Measurements from ENCODE around the gene C16orf95. TPM values are rescaled to one million over a fixed set of nuclear protein-coding genes. Genes with fewer than 3 reads are reported as not detected.

Gene C16orf95
- total RNA-seq, 1 experiment from 2014 or later = 6.0 TPM

- H3K9me3 ChIP-seq (ENCODE audit: control insufficient read depth, insufficient read depth, low read depth, low read length) = no peaks in the 10 kb centered on the region
- no peaks in the 10 kb centered on the region for H3K4me1 ChIP-seq (ENCODE audit: control insufficient read depth, insufficient read depth, low read length)
- POLR2A ChIA-PET = no interaction called here
- CTCF ChIA-PET = interaction anchor here (0.6 kb wide), 1 partner anchor 85 kb away, joined by 3 read pairs; no protein-coding TSS in a partner anchor
- BruUV-seq (replicated peaks) = no TSS peak
- in situ Hi-C loops (cut with HindIII; ENCODE audit: low pct_unique_long_range_greater_than_20kb, low sequenced_read_pairs) (no loop called here), intact Hi-C loops (cut with micrococcal nuclease; ENCODE audit: unreplicated experiment) (no loop called here)
- no peak overlapping the region for H3K4me3 ChIP-seq (ENCODE audit: low read depth in 2 of 2, low read length in 2 of 2)
- H3K27ac ChIP-seq (ENCODE audit: low read length) = no peak overlapping the region
- DNase-seq (ENCODE audit: low read depth, low spot score) (no peak), ATAC-seq (no peak)
- TF ChIP-seq POLR2AphosphoS5 (IDR thresholded peaks at IDR 0.05; ENCODE audit: low read depth, low read length) = no peak
- TF ChIP-seq CTCF (IDR thresholded peaks at IDR 0.05) = no peak
- no peak for TF ChIP-seq TCF7L2 (IDR thresholded peaks at IDR 0.05; ENCODE audit: low read depth, low read length)
- no peak for TF ChIP-seq SIN3A (IDR thresholded peaks at IDR 0.05; ENCODE audit: borderline replicate concordance, insufficient read depth, low read depth, low read length)
- TF ChIP-seq REST (IDR thresholded peaks at IDR 0.05; ENCODE audit: insufficient read depth in 1 of 2, low read depth in 2 of 2, low read length in 1 of 2) = no peak
- H3K27me3 ChIP-seq (ENCODE audit: control insufficient read depth, insufficient read depth, low read length) = no peaks in the 10 kb centered on the region
- H3K36me3 ChIP-seq (ENCODE audit: control insufficient read depth, insufficient read depth, low read length) = no peaks in the 10 kb centered on the region
Observed at GRCh38 chr16:87303431-87303930, 13.7 kb downstream of the C16orf95 start.

DNA sequence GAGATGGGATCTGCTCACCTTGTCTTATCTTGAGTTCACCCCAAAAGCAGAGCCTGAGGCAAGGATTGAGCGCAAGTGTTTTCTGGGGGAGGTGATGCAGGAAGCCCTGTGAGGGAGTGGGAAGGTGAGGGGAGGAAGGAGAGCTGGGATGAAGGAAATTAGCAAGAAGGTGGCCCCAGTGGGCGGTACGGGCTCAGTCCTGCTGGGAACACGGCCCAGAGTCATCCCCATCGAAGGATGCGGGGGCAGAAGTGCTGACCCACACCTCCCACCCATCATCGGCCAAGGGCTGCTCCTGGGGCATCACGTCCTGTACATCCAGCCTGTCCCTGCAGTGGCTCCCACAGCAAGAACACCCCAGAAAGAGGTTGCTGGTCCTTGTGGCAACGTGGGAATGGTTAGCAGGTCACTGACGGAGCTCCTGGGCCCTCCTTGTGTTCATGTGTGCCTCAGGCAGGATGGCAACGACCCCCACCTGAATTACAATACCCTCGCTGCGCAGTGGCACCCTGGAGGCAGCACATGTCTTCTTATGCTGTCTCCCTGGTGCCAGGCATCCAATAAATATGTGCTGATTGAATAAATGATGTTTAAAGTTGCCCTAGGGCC is 18.2 kb downstream of the C16orf95 start:
- in situ Hi-C loops (cut with HindIII; ENCODE audit: low pct_unique_long_range_greater_than_20kb, low sequenced_read_pairs) = no loop called here
- CTCF ChIA-PET = no interaction called here
- no peaks in the 10 kb centered on the region for H3K4me1 ChIP-seq (ENCODE audit: control insufficient read depth, insufficient read depth, low read length)
- POLR2A ChIA-PET = no interaction called here
- no peak overlapping the region for H3K4me3 ChIP-seq (ENCODE audit: low read depth in 2 of 2, low read length in 2 of 2)
- TF ChIP-seq TCF7L2 (IDR thresholded peaks at IDR 0.05; ENCODE audit: low read depth, low read length) (no peak), POLR2AphosphoS5 (IDR thresholded peaks at IDR 0.05; ENCODE audit: low read depth, low read length) (no peak), SIN3A (IDR thresholded peaks at IDR 0.05; ENCODE audit: borderline replicate concordance, insufficient read depth, low read depth, low read length) (no peak), REST (IDR thresholded peaks at IDR 0.05; ENCODE audit: insufficient read depth in 1 of 2, low read depth in 2 of 2, low read length in 1 of 2) (no peak), CTCF (IDR thresholded peaks at IDR 0.05) (no peak)
- no TSS peak for BruUV-seq (replicated peaks)
- H3K27ac ChIP-seq (ENCODE audit: low read length) = no peak overlapping the region
- no peaks in the 10 kb centered on the region for H3K9me3 ChIP-seq (ENCODE audit: control insufficient read depth, insufficient read depth, low read depth, low read length)
- H3K36me3 ChIP-seq (ENCODE audit: control insufficient read depth, insufficient read depth, low read length) = no peaks in the 10 kb centered on the region
- ATAC-seq (no peak), DNase-seq (ENCODE audit: low read depth, low spot score) (no peak)
- no peaks in the 10 kb centered on the region for H3K27me3 ChIP-seq (ENCODE audit: control insufficient read depth, insufficient read depth, low read length)
- intact Hi-C loops (cut with micrococcal nuclease; ENCODE audit: unreplicated experiment) = no loop called here
